NCI-H1694 (cell line): ENCODE measurements around the gene UBTF.
A peak's percentile ranks its signal among the peaks of the same experiment; 100 is the strongest.

Source experiments
- DNase-seq: peaks from one replicate; lab custom pipeline; 2025; lab: John Stamatoyannopoulos, UW

UBTF gene

GRCh38 chr17:44197980-44198720, 21.3 kb downstream of the UBTF start:
- no peak for DNase-seq

- DNase-seq, result no peak
Measured at GRCh38 chr17:44197107-44197506, 22.4 kb downstream of the UBTF start.

GRCh38 chr17:44193326-44194084, 26.0 kb downstream of the UBTF start:
- no peak for DNase-seq

GRCh38 chr17:44192750-44193149, 26.7 kb downstream of the UBTF start:
- DNase-seq, result no peak

- DNase-seq, result no peak
Measured at GRCh38 chr17:44191941-44192496, 27.5 kb downstream of the UBTF start.

GRCh38 chr17:44191369-44191768, 28.1 kb downstream of the UBTF start:
- DNase-seq, result no peak

- DNase-seq, result no peak
Measured at GRCh38 chr17:44190481-44190880, 29.0 kb downstream of the UBTF start.

- DNase-seq, result no peak
Measured at GRCh38 chr17:44188576-44189403, 30.7 kb downstream of the UBTF start.

- DNase-seq, result no peak
Measured at GRCh38 chr17:44187131-44187899, 32.2 kb downstream of the UBTF start.

- DNase-seq, result peak; percentile 99
Measured at GRCh38 chr17:44186307-44187130, 33.0 kb downstream of the UBTF start, which contains the start of gene TMUB2. TMUB2 (plus strand) TSS chr17:44186972; CDS start chr17:44187709, 737 bp downstream.

- DNase-seq, result no peak
Measured at GRCh38 chr17:44184212-44184810, 35.2 kb downstream of the UBTF start.

- no peak for DNase-seq
Measured at GRCh38 chr17:44183024-44183423, 36.5 kb downstream of the UBTF start.

GRCh38 chr17:44178133-44178532, 41.3 kb downstream of the UBTF start:
- no peak for DNase-seq

- no peak for DNase-seq
Measured at GRCh38 chr17:44177640-44178039, 41.8 kb downstream of the UBTF start.

- no peak for DNase-seq
Measured at GRCh38 chr17:44176671-44177501, 42.6 kb downstream of the UBTF start.

GRCh38 chr17:44176257-44176656, 43.2 kb downstream of the UBTF start:
- DNase-seq, result no peak

GRCh38 chr17:44174427-44174826, 45.0 kb downstream of the UBTF start:
- no peak for DNase-seq

GRCh38 chr17:44171931-44172455, 47.5 kb downstream of the UBTF start:
- DNase-seq, result no peak
